Endothelial cell of umbilical vein (primary cell): ENCODE measurements around the gene CNBD2. TPM values are rescaled to one million over a fixed set of nuclear protein-coding genes. Genes with fewer than 3 reads are reported as not detected.

Source experiments
- BruUV-seq: library from RNA; stranded (reverse); fragments of 400-500 nt; replicated peaks from 2 replicates; lab custom pipeline; 2021; lab: Mats Ljungman, UMichigan
- CTCF ChIA-PET: fragments of 300-600, 350-600 bp; sonication (Branson Sonifier 250); formaldehyde crosslinking; loops from one replicate; lab custom pipeline; 2021; ENCODE audit warnings: antibody characterized with exemption, inconsistent platforms; lab: Charles Lee
- POLR2A ChIA-PET: fragments of 300-600, 350-600 bp; sonication (Branson Sonifier 250); formaldehyde crosslinking; loops from one replicate; lab custom pipeline; 2021; ENCODE audit warnings: antibody characterized with exemption, inconsistent platforms; lab: Charles Lee
- DNase-seq: peaks from one replicate; pipeline ENCODE4 v3.0.0-alpha.2; 2011; ENCODE audit warnings: low read depth, low spot score
- FAIRE-seq: peaks from 2 replicates; lab custom pipeline; 2011; peaks lifted over from hg19 to GRCh38; lab: Jason Lieb, UNC
- H2AFZ ChIP-seq: 2 replicates; pipeline ENCODE4 v1.6.0; 2012; ENCODE audit warnings: low read depth, low read length, control low read depth, inconsistent platforms
- H3K27ac ChIP-seq: 2 replicates; pipeline ENCODE4 v1.5.1; 2011; ENCODE audit warnings: low read depth, mild to moderate bottlenecking, control low read depth, low read length, moderate library complexity; ENCODE audit not compliant: insufficient read depth
- H3K27me3 ChIP-seq, 2 experiments: 2 replicates each; pipeline versions ENCODE4 v1.6.0 to v1.6.1; 2011; ENCODE audit warnings: low read length in 2 of 2, mixed read lengths in 1 of 2; ENCODE audit not compliant: control insufficient read depth in 2 of 2, insufficient read depth in 2 of 2
- H3K36me3 ChIP-seq, 2 experiments: 2 replicates in 1 of 2; 3 replicates in 1 of 2; pipeline ENCODE4 v1.5.1; 2011; ENCODE audit warnings: low read length in 2 of 2, mild to moderate bottlenecking in 1 of 2, moderate library complexity in 1 of 2; ENCODE audit not compliant: control insufficient read depth in 2 of 2, insufficient read depth in 2 of 2; ENCODE audit errors: extremely low read depth in 1 of 2
- H3K4me1 ChIP-seq: 3 replicates; pipeline ENCODE4 v1.5.1; 2011; ENCODE audit warnings: mild to moderate bottlenecking, low read length; ENCODE audit not compliant: control insufficient read depth, insufficient read depth; ENCODE audit errors: extremely low read depth
- H3K4me2 ChIP-seq: 2 replicates; pipeline ENCODE4 v1.6.1; 2011; ENCODE audit warnings: low read length, control low read depth, mixed read lengths; ENCODE audit not compliant: insufficient read depth
- H3K4me3 ChIP-seq, 3 experiments: fragments of 200-600 bp in 1 of 3; sonication (generic), shearing (Covaris generic) in 1 of 3; replicated peaks in 1 of 3; 2 replicates each; pipeline ENCODE4 v1.5.1; 2011 to 2016; ENCODE audit warnings: control low read depth in 3 of 3, low read length in 3 of 3, mild to moderate bottlenecking in 2 of 3, inconsistent platforms in 1 of 3, low read depth in 1 of 3, moderate library complexity in 1 of 3; ENCODE audit not compliant: insufficient read depth in 1 of 3
- H3K79me2 ChIP-seq: 2 replicates; pipeline ENCODE4 v1.6.0; 2012; ENCODE audit warnings: low read length, inconsistent platforms; ENCODE audit not compliant: control insufficient read depth, insufficient read depth
- H3K9ac ChIP-seq: replicated peaks from 2 replicates; pipeline ENCODE3; 2011; ENCODE audit warnings: low read length, control low read depth; ENCODE audit not compliant: insufficient read depth; ENCODE audit errors: extremely low read depth
- H3K9me1 ChIP-seq: replicated peaks from 3 replicates; pipeline ENCODE4 v1.6.0; 2011; ENCODE audit warnings: mild to moderate bottlenecking, low read length; ENCODE audit not compliant: control insufficient read depth, insufficient read depth; ENCODE audit errors: extremely low read depth
- H3K9me3 ChIP-seq: replicated peaks from 2 replicates; pipeline ENCODE4 v1.5.1; 2012; ENCODE audit warnings: low read length, inconsistent platforms; ENCODE audit not compliant: control insufficient read depth, insufficient read depth
- H4K20me1 ChIP-seq: replicated peaks from 2 replicates; pipeline ENCODE3; 2011; ENCODE audit warnings: mild to moderate bottlenecking, low read length; ENCODE audit not compliant: control insufficient read depth, insufficient read depth; ENCODE audit errors: extremely low read depth
- CTCF ChIP-seq, 2 donors: IDR thresholded peaks; 1 replicate in 1 of 2; 2 replicates in 1 of 2; pipeline ENCODE4 v1.5.1; 2011; ENCODE audit warnings: low read length in 2 of 2, mild to moderate bottlenecking in 2 of 2, moderate library complexity in 2 of 2, control low read depth in 1 of 2, inconsistent platforms in 1 of 2, low read depth in 1 of 2; ENCODE audit not compliant: insufficient read depth in 1 of 2; ENCODE audit errors: extremely low read depth in 1 of 2
- EZH2 ChIP-seq: IDR thresholded peaks from 2 replicates; pipeline ENCODE4 v1.6.1; 2012; ENCODE audit warnings: borderline replicate concordance, low read depth, mild to moderate bottlenecking, moderate library complexity, low read length, inconsistent platforms; ENCODE audit not compliant: severe bottlenecking
- FOS ChIP-seq: IDR thresholded peaks from 2 replicates; pipeline ENCODE4 v1.6.1; 2011; ENCODE audit warnings: mild to moderate bottlenecking, low read length, moderate library complexity, borderline replicate concordance; ENCODE audit not compliant: insufficient read depth
- GATA2 ChIP-seq: IDR thresholded peaks from 2 replicates; pipeline ENCODE4 v1.7.0; 2011; ENCODE audit warnings: low read depth, mild to moderate bottlenecking, moderate library complexity, mixed read lengths, low read length; ENCODE audit not compliant: insufficient read length, insufficient read depth
- JUN ChIP-seq: IDR thresholded peaks from 2 replicates; pipeline ENCODE4 v1.6.1; 2011; ENCODE audit warnings: borderline replicate concordance, low read depth; ENCODE audit not compliant: insufficient read length, insufficient read depth
- MAX ChIP-seq: IDR thresholded peaks from 2 replicates; pipeline ENCODE4 v1.6.1; 2011; ENCODE audit not compliant: insufficient read depth, insufficient read length
- MYC ChIP-seq: IDR thresholded peaks from one replicate; pipeline ENCODE4 v1.6.1; 2011; ENCODE audit warnings: mild to moderate bottlenecking, low read depth, low read length
- POLR2A ChIP-seq: IDR thresholded peaks from 2 replicates; pipeline ENCODE4 v1.6.1; 2012; ENCODE audit warnings: low read depth, mild to moderate bottlenecking, control low read depth, low read length
- POLR2AphosphoS5 ChIP-seq: IDR thresholded peaks from 2 replicates; pipeline ENCODE4 v1.6.1; 2012; ENCODE audit warnings: low read depth, mild to moderate bottlenecking, control low read depth, low read length, moderate library complexity; ENCODE audit not compliant: insufficient read depth
- dilution Hi-C: fragments of 300-500 bp; cut with MboI; formaldehyde crosslinking; loops from one replicate; pipeline ENCODE4 v1.15.0; 2019; ENCODE audit warnings: low sequenced_read_pairs; ENCODE audit not compliant: extremely low pct_ligation_motif_present
- intact Hi-C: fragments of 100-400 bp; cut with micrococcal nuclease; formaldehyde crosslinking; loops from one replicate; pipeline ENCODE4 v1.10.0; 2022
- polyA plus RNA-seq, 4 experiments: library from polyadenylated mRNA; depleted of rRNA in 3 of 4; stranded (reverse) in 3 of 4; unstranded in 1 of 4; fragments of >200 nt; gene quantifications; 2 replicates each; pipeline versions ENCODE4 v1.2.1 to v1.2.3, GENCODE V29; 2011 to 2012; ENCODE audit warnings: missing spikeins in 1 of 4
- total RNA-seq: library from RNA; stranded (reverse); gene quantifications from 2 replicates; pipeline ENCODE4 v1.2.3, GENCODE V29; 2021

CNBD2 gene
- total and polyA plus RNA-seq, 2 donors (not counting 3 experiments of a cell fraction or from before 2014, with no cell fraction given): 4.9 to 7.5 TPM

- FAIRE-seq: no peak
- no peaks in the 10 kb centered on the region for H4K20me1 ChIP-seq
- intact Hi-C loops: no loop called here
- TF ChIP-seq MAX (no peak), POLR2AphosphoS5 (no peak), MYC (no peak), GATA2 (no peak), FOS (no peak), CTCF (IDR thresholded peaks at IDR 0.05; ENCODE audit: extremely low read depth in 1 of 2, insufficient read depth in 1 of 2, low read depth in 1 of 2, low read length in 2 of 2) (no peak), JUN (no peak), EZH2 (no peak), POLR2A (no peak)
- BruUV-seq: no TSS peak
- H3K9me1 ChIP-seq: no peaks in the 10 kb centered on the region
- H3K36me3 ChIP-seq: no peaks in the 10 kb centered on the region
- no peak overlapping the region for H3K4me2 ChIP-seq
- H3K79me2 ChIP-seq: no peaks in the 10 kb centered on the region
- no peak overlapping the region for H3K27ac ChIP-seq
- H3K27me3 ChIP-seq: peaks cover 2 to 3% of the 10 kb centered on the region in 2 experiments
- ChIA-PET POLR2A (interaction anchor here (0.6 kb wide), 1 partner anchor 380 kb away, joined by 5 read pairs; no protein-coding TSS in a partner anchor), CTCF (interaction anchor here (0.6 to 2.1 kb wide), 3 partner anchors 17 to 167 kb away, joined by 3 to 7 read pairs (median 4); partner anchors contain the start of gene SCAND1)
- H3K9ac ChIP-seq: no peak overlapping the region
- no peak overlapping the region for H2AFZ ChIP-seq
- DNase-seq: no peak
- H3K4me1 ChIP-seq: no peaks in the 10 kb centered on the region
- dilution Hi-C loops: no loop called here
- no peak overlapping the region for H3K4me3 ChIP-seq
- H3K9me3 ChIP-seq: no peaks in the 10 kb centered on the region
Observed at GRCh38 chr20:35971981-35972380, 3.6 kb downstream of the CNBD2 start.
